ENCODE measurements around the gene EIF6. TPM values are rescaled to one million over a fixed set of nuclear protein-coding genes. Genes with fewer than 3 reads are reported as not detected.

EIF6 gene
- total RNA-seq, 1 donor from 2014 or later = 124 TPM

- H3K4me3 ChIP-seq = no peak overlapping the region
- H3K27me3 ChIP-seq = no peaks in the 10 kb centered on the region
- DNase-seq (ENCODE audit: extremely low spot score in 2 of 2) = no peak
- intact Hi-C loops (cut with DNase I) = no loop called here
- H3K9me3 ChIP-seq = no peaks in the 10 kb centered on the region
- TF ChIP-seq, protein P1, sequence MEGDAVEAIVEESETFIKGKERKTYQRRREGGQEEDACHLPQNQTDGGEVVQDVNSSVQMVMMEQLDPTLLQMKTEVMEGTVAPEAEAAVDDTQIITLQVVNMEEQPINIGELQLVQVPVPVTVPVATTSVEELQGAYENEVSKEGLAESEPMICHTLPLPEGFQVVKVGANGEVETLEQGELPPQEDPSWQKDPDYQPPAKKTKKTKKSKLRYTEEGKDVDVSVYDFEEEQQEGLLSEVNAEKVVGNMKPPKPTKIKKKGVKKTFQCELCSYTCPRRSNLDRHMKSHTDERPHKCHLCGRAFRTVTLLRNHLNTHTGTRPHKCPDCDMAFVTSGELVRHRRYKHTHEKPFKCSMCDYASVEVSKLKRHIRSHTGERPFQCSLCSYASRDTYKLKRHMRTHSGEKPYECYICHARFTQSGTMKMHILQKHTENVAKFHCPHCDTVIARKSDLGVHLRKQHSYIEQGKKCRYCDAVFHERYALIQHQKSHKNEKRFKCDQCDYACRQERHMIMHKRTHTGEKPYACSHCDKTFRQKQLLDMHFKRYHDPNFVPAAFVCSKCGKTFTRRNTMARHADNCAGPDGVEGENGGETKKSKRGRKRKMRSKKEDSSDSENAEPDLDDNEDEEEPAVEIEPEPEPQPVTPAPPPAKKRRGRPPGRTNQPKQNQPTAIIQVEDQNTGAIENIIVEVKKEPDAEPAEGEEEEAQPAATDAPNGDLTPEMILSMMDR (IDR thresholded peaks at IDR 0.05) = no peak
- no peak for TF ChIP-seq POLR2AphosphoS5 (IDR thresholded peaks at IDR 0.05; ENCODE audit: insufficient read depth in 1 of 2, low read depth in 1 of 2)
- TF ChIP-seq POLR2A (IDR thresholded peaks at IDR 0.05) = no peak
- no peaks in the 10 kb centered on the region for H3K36me3 ChIP-seq
- no peaks in the 10 kb centered on the region for H3K4me1 ChIP-seq
- H3K27ac ChIP-seq = no peak overlapping the region
These were observed 35.7 kb downstream of the EIF6 start for GRCh38 chr20:35248641-35249475.

DNA sequence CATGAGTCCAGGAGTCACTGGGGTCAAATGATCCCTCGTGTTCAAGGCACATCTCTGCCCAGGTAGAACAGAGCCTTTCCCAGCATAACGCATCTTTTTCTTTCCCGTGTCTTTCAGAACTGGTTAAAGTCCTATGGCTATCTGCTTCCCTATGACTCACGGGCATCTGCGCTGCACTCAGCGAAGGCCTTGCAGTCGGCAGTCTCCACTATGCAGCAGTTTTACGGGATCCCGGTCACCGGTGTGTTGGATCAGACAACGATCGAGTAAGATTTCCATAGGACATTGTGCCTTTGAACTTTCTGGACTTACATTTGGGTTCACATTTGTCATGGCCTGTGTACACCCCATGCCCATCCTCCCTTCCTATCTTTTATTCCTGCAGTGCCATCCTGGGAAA is 37.8 kb downstream of the EIF6 start:
- Histone ChIP-seq H3K9me3 (no peaks in the 10 kb centered on the region), H3K36me3 (no peaks in the 10 kb centered on the region), H3K4me3 (no peak overlapping the region), H3K27ac (no peak overlapping the region), H3K4me1 (no peaks in the 10 kb centered on the region), H3K27me3 (no peaks in the 10 kb centered on the region)
- TF ChIP-seq, protein P1 (IDR thresholded peaks at IDR 0.05) = no peak
- no peak for TF ChIP-seq POLR2A (IDR thresholded peaks at IDR 0.05)
- TF ChIP-seq POLR2AphosphoS5 (IDR thresholded peaks at IDR 0.05; ENCODE audit: insufficient read depth in 1 of 2, low read depth in 1 of 2) = no peak
- DNase-seq (ENCODE audit: extremely low spot score in 2 of 2) = no peak
- intact Hi-C loops (cut with DNase I) = no loop called here

DNA sequence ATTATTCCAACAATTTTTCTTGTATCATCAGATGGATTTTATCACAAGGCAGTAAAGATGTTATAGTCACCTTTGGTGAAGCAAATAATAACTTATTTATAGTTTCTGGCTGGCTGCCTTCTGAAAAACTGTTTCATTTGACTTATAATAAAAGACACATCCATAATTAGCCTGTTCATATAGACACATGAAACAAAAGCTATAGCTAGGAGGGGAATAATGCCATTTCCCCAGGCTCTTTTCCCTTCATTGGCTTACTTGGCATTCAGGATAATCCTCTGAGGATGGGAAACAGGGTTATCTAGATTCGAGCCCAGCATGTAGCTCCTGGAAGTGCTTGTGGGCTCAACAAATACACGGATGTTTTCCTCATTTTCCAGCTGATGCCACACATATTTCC is 40.6 kb downstream of the EIF6 start:
- no peaks in the 10 kb centered on the region for H3K36me3 ChIP-seq
- no peak for DNase-seq (ENCODE audit: extremely low spot score in 2 of 2)
- H3K9me3 ChIP-seq = no peaks in the 10 kb centered on the region
- intact Hi-C loops (cut with DNase I) = no loop called here
- H3K27me3 ChIP-seq = no peaks in the 10 kb centered on the region
- TF ChIP-seq POLR2A (IDR thresholded peaks at IDR 0.05) (no peak), POLR2AphosphoS5 (IDR thresholded peaks at IDR 0.05; ENCODE audit: insufficient read depth in 1 of 2, low read depth in 1 of 2) (no peak)
- TF ChIP-seq, protein P1 (IDR thresholded peaks at IDR 0.05) = no peak
- H3K4me3 ChIP-seq = no peak overlapping the region
- no peaks in the 10 kb centered on the region for H3K4me1 ChIP-seq
- no peak overlapping the region for H3K27ac ChIP-seq

GRCh38 chr20:35243317-35243716 is 41.3 kb downstream of the EIF6 start:
- Histone ChIP-seq H3K27ac (no peak overlapping the region), H3K27me3 (no peaks in the 10 kb centered on the region), H3K4me3 (no peak overlapping the region), H3K36me3 (no peaks in the 10 kb centered on the region), H3K4me1 (no peaks in the 10 kb centered on the region), H3K9me3 (no peaks in the 10 kb centered on the region)
- TF ChIP-seq, protein P1 (IDR thresholded peaks at IDR 0.05) = no peak
- TF ChIP-seq POLR2A (IDR thresholded peaks at IDR 0.05) (no peak), POLR2AphosphoS5 (IDR thresholded peaks at IDR 0.05; ENCODE audit: insufficient read depth in 1 of 2, low read depth in 1 of 2) (no peak)
- intact Hi-C loops (cut with DNase I) = no loop called here
- DNase-seq (ENCODE audit: extremely low spot score in 2 of 2) = no peak

GRCh38 chr20:35240811-35241293 is 43.7 kb downstream of the EIF6 start:
- intact Hi-C loops (cut with DNase I) = no loop called here
- Histone ChIP-seq H3K4me1 (no peaks in the 10 kb centered on the region), H3K27me3 (no peaks in the 10 kb centered on the region), H3K27ac (no peak overlapping the region), H3K4me3 (no peak overlapping the region), H3K36me3 (no peaks in the 10 kb centered on the region), H3K9me3 (no peaks in the 10 kb centered on the region)
- no peak for DNase-seq (ENCODE audit: extremely low spot score in 2 of 2)
- TF ChIP-seq, protein P1 (IDR thresholded peaks at IDR 0.05) = no peak
- TF ChIP-seq POLR2AphosphoS5 (IDR thresholded peaks at IDR 0.05; ENCODE audit: insufficient read depth in 1 of 2, low read depth in 1 of 2) = no peak
- TF ChIP-seq POLR2A (IDR thresholded peaks at IDR 0.05) = no peak
